Measurements from ENCODE around the gene TIAM1. TPM values are rescaled to one million over a fixed set of nuclear protein-coding genes. Genes with fewer than 3 reads are reported as not detected.

The TIAM1 gene
- total RNA-seq, 4 donors from 2014 or later = 5.4 to 10.6 (median 6.0) TPM

DNA sequence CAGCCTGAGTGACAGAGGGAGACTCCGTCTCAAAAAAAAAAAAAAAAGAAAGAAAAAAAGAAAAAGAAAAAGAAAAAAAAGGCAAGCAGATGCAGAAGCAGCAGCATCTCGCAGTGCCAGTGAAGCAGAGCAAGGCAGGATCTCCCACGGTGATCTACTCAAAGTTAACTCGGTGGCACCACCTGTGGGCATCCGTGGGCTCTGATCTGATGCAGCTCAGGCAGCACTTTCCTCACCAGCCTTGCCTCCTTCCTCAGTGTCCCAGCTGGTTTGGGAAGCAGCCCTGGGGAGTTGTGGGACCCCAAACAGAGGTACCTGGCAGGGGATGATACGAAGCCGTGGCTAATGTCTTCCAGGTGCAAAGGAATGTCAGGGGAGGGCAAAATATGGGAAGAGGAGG lies 201.5 kb downstream of the TIAM1 start:
- WGBS = 72% methylated on average over 7 of the region's 7 CpGs
- no peaks in the 10 kb centered on the region for H3K9me3 ChIP-seq
- DNase-seq (ENCODE audit: extremely low spot score) = no peak
- no peak overlapping the region for H3K27ac ChIP-seq (replicated peaks in 1 of 4)
- H3K4me1 ChIP-seq = no peaks in the 10 kb centered on the region
- no peak for TF ChIP-seq EP300 (IDR thresholded peaks at IDR 0.05)
- TF ChIP-seq, protein P1, sequence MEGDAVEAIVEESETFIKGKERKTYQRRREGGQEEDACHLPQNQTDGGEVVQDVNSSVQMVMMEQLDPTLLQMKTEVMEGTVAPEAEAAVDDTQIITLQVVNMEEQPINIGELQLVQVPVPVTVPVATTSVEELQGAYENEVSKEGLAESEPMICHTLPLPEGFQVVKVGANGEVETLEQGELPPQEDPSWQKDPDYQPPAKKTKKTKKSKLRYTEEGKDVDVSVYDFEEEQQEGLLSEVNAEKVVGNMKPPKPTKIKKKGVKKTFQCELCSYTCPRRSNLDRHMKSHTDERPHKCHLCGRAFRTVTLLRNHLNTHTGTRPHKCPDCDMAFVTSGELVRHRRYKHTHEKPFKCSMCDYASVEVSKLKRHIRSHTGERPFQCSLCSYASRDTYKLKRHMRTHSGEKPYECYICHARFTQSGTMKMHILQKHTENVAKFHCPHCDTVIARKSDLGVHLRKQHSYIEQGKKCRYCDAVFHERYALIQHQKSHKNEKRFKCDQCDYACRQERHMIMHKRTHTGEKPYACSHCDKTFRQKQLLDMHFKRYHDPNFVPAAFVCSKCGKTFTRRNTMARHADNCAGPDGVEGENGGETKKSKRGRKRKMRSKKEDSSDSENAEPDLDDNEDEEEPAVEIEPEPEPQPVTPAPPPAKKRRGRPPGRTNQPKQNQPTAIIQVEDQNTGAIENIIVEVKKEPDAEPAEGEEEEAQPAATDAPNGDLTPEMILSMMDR (IDR thresholded peaks at IDR 0.05) = no peak
- TF ChIP-seq POLR2A (IDR thresholded peaks at IDR 0.05; ENCODE audit: low read depth) = no peak
- TF ChIP-seq POLR2AphosphoS5 (IDR thresholded peaks at IDR 0.05) = no peak
- no peak overlapping the region for H3K4me3 ChIP-seq
- H3K36me3 ChIP-seq = no peaks in the 10 kb centered on the region
- H3K27me3 ChIP-seq = no peaks in the 10 kb centered on the region
- intact Hi-C loops (cut with DNase I) = no loop called here

DNA sequence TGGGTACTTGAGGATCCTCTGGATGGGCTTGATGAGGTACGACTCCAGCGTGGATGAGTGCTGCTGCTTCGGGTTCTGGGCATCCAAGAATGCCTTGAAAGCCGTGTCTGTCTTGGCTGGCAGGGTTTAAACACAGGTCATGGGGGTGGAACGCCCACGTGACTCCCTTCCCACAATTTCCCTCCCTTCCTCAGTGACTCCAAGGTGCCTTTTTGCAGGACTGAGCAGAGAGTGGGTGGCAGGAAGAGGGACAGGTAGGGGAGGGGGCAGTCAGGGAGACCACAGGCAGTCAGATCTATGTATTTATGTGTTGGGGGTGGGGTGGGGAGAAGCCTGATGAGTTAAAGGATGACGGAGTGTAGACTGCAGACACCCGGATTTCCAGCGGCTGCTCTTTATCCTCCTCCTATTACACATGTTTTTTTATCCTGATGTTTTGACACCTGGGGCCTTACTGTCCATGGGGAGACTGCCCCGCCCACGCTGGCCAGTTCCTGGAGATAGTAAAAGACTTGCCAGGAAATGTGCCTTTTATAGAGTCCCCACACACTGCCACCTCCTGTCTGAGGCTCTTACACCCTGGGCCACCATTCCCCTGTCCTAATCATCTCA lies 202.6 kb downstream of the TIAM1 start:
- no peak for DNase-seq (ENCODE audit: extremely low spot score)
- intact Hi-C loops (cut with DNase I) = no loop called here
- Histone ChIP-seq H3K27me3 (no peaks in the 10 kb centered on the region), H3K27ac (replicated peaks in 1 of 4) (no peak overlapping the region), H3K36me3 (no peaks in the 10 kb centered on the region), H3K9me3 (no peaks in the 10 kb centered on the region), H3K4me3 (no peak overlapping the region), H3K4me1 (no peaks in the 10 kb centered on the region)
- 66% methylated on average over 10 of the region's 11 CpGs for WGBS
- no peak for TF ChIP-seq POLR2AphosphoS5 (IDR thresholded peaks at IDR 0.05)
- no peak for TF ChIP-seq EP300 (IDR thresholded peaks at IDR 0.05)
- no peak for TF ChIP-seq POLR2A (IDR thresholded peaks at IDR 0.05; ENCODE audit: low read depth)
- TF ChIP-seq, protein P1 (IDR thresholded peaks at IDR 0.05) = no peak

DNA sequence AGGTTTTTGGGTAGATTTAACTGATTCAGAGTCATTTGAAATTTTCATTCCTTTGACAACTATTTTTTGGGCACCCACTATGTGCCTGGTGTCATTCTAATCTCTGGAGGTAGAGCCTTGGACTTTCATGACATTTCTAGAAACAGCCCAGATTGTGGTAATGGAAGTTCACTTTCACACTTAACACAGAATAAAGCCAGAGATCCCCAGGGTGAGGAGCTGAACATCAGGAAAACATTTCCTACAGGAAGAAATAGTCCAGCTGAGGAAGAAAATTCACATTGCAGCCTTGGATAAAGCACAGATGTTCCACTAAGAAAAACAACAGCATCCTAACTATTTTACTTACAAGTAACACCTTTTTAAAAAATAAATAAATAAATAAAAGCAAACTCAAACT lies 203.4 kb downstream of the TIAM1 start:
- Histone ChIP-seq H3K4me3 (no peak overlapping the region), H3K27ac (replicated peaks in 1 of 4) (no peak overlapping the region), H3K4me1 (no peaks in the 10 kb centered on the region), H3K36me3 (no peaks in the 10 kb centered on the region), H3K9me3 (no peaks in the 10 kb centered on the region), H3K27me3 (no peaks in the 10 kb centered on the region)
- intact Hi-C loops (cut with DNase I) = no loop called here
- TF ChIP-seq, protein P1 (IDR thresholded peaks at IDR 0.05) = no peak
- TF ChIP-seq POLR2A (IDR thresholded peaks at IDR 0.05; ENCODE audit: low read depth) = no peak
- DNase-seq (ENCODE audit: extremely low spot score) = no peak

DNA sequence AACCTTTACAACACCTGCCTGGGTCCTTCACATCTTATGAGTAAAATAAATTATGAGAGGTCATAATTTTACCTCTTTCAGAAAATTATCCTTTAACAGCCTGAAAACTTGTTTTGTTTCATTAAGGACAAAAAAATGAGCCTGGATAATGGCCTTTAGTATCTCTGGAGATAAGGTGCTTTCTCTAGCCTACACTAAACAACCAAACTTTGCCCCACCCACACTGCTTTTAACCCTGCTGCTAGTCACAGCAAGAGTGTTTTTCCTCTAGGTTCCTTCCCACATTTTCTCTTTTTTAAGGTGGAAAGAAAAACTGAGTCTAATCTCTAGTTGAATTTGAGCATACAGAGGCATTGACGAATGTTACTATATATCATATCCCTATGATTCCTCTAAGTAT lies 204.0 kb downstream of the TIAM1 start:
- Histone ChIP-seq H3K4me3 (no peak overlapping the region), H3K9me3 (no peaks in the 10 kb centered on the region), H3K4me1 (no peaks in the 10 kb centered on the region), H3K27me3 (no peaks in the 10 kb centered on the region), H3K27ac (replicated peaks in 1 of 4) (no peak overlapping the region), H3K36me3 (no peaks in the 10 kb centered on the region)
- intact Hi-C loops (cut with DNase I) = no loop called here
- 96% methylated on average over 1 of the region's 1 CpG for WGBS
- DNase-seq (ENCODE audit: extremely low spot score) = no peak
- no peak for TF ChIP-seq POLR2AphosphoS5 (IDR thresholded peaks at IDR 0.05)
- no peak for TF ChIP-seq POLR2A (IDR thresholded peaks at IDR 0.05; ENCODE audit: low read depth)
- TF ChIP-seq, protein P1 (IDR thresholded peaks at IDR 0.05) = no peak
- TF ChIP-seq EP300 (IDR thresholded peaks at IDR 0.05) = no peak

DNA sequence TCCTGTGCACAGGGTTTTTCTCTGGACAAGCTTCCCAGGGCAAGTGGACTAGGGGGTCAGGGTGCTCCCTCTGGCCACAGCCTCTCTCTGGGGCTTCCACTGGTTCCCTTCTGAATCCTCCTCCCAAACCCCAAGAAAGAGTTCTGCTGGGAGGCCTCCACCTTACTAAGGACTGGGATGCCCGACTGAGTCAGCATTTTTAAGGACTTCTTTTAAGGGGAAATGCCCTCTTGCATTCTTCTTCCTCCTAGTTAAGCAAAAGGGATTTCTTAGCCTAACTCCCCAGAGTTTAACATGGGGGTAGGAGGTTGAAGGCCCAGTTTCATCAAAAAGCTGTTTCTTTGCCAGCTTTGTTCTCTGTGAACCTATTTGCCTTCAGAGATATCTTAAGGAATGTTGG lies 206.1 kb downstream of the TIAM1 start:
- intact Hi-C loops (cut with DNase I) = no loop called here
- H3K4me1 ChIP-seq = no peaks in the 10 kb centered on the region
- 70% methylated on average over 1 of the region's 1 CpG for WGBS
- no peak overlapping the region for H3K4me3 ChIP-seq
- no peak overlapping the region for H3K27ac ChIP-seq (replicated peaks in 1 of 4)
- H3K36me3 ChIP-seq = no peaks in the 10 kb centered on the region
- TF ChIP-seq POLR2A (IDR thresholded peaks at IDR 0.05; ENCODE audit: low read depth) = no peak
- TF ChIP-seq, protein P1 (IDR thresholded peaks at IDR 0.05) = no peak
- no peak for TF ChIP-seq EP300 (IDR thresholded peaks at IDR 0.05)
- no peak for DNase-seq (ENCODE audit: extremely low spot score)
- H3K9me3 ChIP-seq = no peaks in the 10 kb centered on the region
- no peaks in the 10 kb centered on the region for H3K27me3 ChIP-seq

Data from esophagus muscularis mucosa (tissue), 4 donors.